Lung (tissue), 12 donors: ENCODE measurements around the gene SLC49A3. TPM values are rescaled to one million over a fixed set of nuclear protein-coding genes. Genes with fewer than 3 reads are reported as not detected.

ENCODE experiments used
- ATAC-seq: fragments of 200-7000 bp; cut with Tn5 transposase; one replicate; pipeline ENCODE4 v1.9.1; 2020; ENCODE audit warnings: moderate number of reproducible peaks; ENCODE audit not compliant: insufficient read depth, low FRiP score
- DNase-seq, 3 donors: peaks; one replicate each; pipeline ENCODE4 v3.0.0-alpha.2; 2013 to 2017
- H3K27ac ChIP-seq, 2 donors: one replicate each; pipeline ENCODE4 v1.5.1; 2013; ENCODE audit warnings: mild to moderate bottlenecking in 2 of 2, moderate library complexity in 2 of 2, control low read depth in 1 of 2, inconsistent platforms in 1 of 2, low read depth in 1 of 2, low read length in 1 of 2
- H3K27me3 ChIP-seq, 3 donors: one replicate each; pipeline ENCODE4 v1.5.1; 2013; ENCODE audit warnings: low read length in 2 of 3; ENCODE audit not compliant: control insufficient read depth in 3 of 3, insufficient read depth in 3 of 3
- H3K36me3 ChIP-seq, 4 donors: one replicate each; pipeline ENCODE4 v1.5.1; 2013; ENCODE audit warnings: low read length in 4 of 4, mild to moderate bottlenecking in 1 of 4, moderate library complexity in 1 of 4; ENCODE audit not compliant: control insufficient read depth in 4 of 4, insufficient read depth in 4 of 4
- H3K4me1 ChIP-seq, 5 donors: one replicate each; pipeline ENCODE4 v1.5.1; 2013; ENCODE audit warnings: low read length in 5 of 5, mild to moderate bottlenecking in 2 of 5, moderate library complexity in 1 of 5; ENCODE audit not compliant: control insufficient read depth in 5 of 5, insufficient read depth in 5 of 5
- H3K4me3 ChIP-seq: one replicate; pipeline ENCODE4 v1.5.1; 2013; ENCODE audit warnings: mild to moderate bottlenecking, control low read depth, moderate library complexity
- H3K9ac ChIP-seq, 2 donors: one replicate each; pipeline ENCODE4 v1.5.1; 2013; ENCODE audit warnings: low read length in 2 of 2, control low read depth in 1 of 2; ENCODE audit not compliant: insufficient read depth in 1 of 2
- H3K9me3 ChIP-seq, 4 donors: one replicate each; pipeline ENCODE4 v1.5.1; 2013; ENCODE audit warnings: low read length in 3 of 4, mild to moderate bottlenecking in 1 of 4, moderate library complexity in 1 of 4; ENCODE audit not compliant: control insufficient read depth in 4 of 4, insufficient read depth in 3 of 4
- WGBS, 2 donors: extraction: QIAGEN DNeasy Blood & Tissue Kit; methylation state at CpG; one replicate each; pipeline ENCODE4 v1.1.7; 2013; 5-methylcytosine and 5-hydroxymethylcytosine counted together
- polyA plus RNA-seq, 2 donors: library from polyadenylated mRNA; stranded (reverse); fragments of 200-250 nt; gene quantifications; one replicate each; pipeline ENCODE4 v1.2.1, GENCODE V29; 2013
- total RNA-seq, 2 donors: library from RNA; depleted of rRNA in 1 of 2; stranded (reverse); fragments of >200 nt in 1 of 2; gene quantifications; one replicate each; pipeline ENCODE4 v1.2.1, GENCODE V29; 2014 to 2021
- TF ChIP-seq, protein P1 (sequence below): IDR thresholded peaks from 2 replicates; pipeline ENCODE4 v1.5.1; 2012; ENCODE audit warnings: mild to moderate bottlenecking; ENCODE audit errors: control extremely low read depth, extremely low read depth
- donor health status: control.
- donor health status: control.
- donor health status: Bipolar disorder and iron deficiency.
- donor health status: healthy.
- donor health status: DM: yes; HTN: yes; CAD: no.

Gene SLC49A3
- total and polyA plus RNA-seq, 4 donors: 8.2 to 35.1 (median 17.7) TPM

GRCh38 chr4:657834-658667 is 30.9 kb downstream of the SLC49A3 start:
- TF ChIP-seq, protein P1, sequence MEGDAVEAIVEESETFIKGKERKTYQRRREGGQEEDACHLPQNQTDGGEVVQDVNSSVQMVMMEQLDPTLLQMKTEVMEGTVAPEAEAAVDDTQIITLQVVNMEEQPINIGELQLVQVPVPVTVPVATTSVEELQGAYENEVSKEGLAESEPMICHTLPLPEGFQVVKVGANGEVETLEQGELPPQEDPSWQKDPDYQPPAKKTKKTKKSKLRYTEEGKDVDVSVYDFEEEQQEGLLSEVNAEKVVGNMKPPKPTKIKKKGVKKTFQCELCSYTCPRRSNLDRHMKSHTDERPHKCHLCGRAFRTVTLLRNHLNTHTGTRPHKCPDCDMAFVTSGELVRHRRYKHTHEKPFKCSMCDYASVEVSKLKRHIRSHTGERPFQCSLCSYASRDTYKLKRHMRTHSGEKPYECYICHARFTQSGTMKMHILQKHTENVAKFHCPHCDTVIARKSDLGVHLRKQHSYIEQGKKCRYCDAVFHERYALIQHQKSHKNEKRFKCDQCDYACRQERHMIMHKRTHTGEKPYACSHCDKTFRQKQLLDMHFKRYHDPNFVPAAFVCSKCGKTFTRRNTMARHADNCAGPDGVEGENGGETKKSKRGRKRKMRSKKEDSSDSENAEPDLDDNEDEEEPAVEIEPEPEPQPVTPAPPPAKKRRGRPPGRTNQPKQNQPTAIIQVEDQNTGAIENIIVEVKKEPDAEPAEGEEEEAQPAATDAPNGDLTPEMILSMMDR: no peak
- DNase-seq (peak in 1 of 3 donors; percentile 26), ATAC-seq (no peak)
- H3K27me3 ChIP-seq: peaks cover 0 to 24% (median 0%) of the 10 kb centered on the region in 3 donors
- no peak overlapping the region for H3K9ac ChIP-seq
- peaks cover 0 to 7% (median 0%) of the 10 kb centered on the region in 4 donors for H3K9me3 ChIP-seq
- H3K36me3 ChIP-seq: peaks cover 0 to 4% (median 0%) of the 10 kb centered on the region in 4 donors
- H3K4me3 ChIP-seq: no peak overlapping the region
- 81 to 87% methylated on average over 22 to 27 of the region's 27 CpGs for WGBS, 2 donors
- H3K4me1 ChIP-seq: peaks cover 0 to 4% (median 0%) of the 10 kb centered on the region in 5 donors
- no peak overlapping the region for H3K27ac ChIP-seq

DNA sequence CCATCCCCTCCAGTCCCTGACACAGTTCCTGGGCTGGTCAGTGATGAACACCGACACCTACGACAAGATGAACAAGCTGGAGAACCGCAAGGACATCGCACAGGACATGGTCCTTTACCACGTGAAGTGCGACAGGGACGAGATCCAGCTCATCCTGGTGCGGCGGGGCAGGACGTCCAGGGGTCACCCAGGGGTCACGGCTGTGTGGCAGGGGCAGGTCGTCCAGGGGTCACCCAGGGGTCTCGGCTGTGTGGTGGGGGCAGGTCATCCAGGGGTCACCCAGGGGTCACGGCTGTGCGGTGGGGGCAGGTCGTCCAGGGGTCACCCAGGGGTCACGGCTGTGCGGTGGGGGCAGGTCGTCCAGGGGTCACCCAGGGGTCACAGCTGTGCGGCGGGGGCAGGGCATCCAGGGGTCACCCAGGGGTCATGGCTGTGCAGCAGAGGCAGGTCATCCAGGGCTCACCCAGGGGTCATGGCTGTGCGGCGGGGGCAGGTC is 31.6 kb downstream of the SLC49A3 start:
- 83 to 86% methylated on average over 23 of the region's 23 CpGs for WGBS, 2 donors
- Histone ChIP-seq H3K4me3 (no peak overlapping the region), H3K27me3 (peaks cover 0 to 24% (median 3%) of the 10 kb centered on the region in 3 donors), H3K4me1 (no peaks in the 10 kb centered on the region), H3K9me3 (peaks cover 0 to 7% (median 0%) of the 10 kb centered on the region in 4 donors), H3K9ac (no peak overlapping the region), H3K36me3 (peaks cover 0 to 4% (median 0%) of the 10 kb centered on the region in 4 donors), H3K27ac (no peak overlapping the region)
- ATAC-seq (no peak), DNase-seq (peak in 1 of 3 donors; percentile 31)
- TF ChIP-seq, protein P1: no peak

- Histone ChIP-seq H3K27me3 (peaks cover 0 to 31% (median 3%) of the 10 kb centered on the region in 3 donors), H3K4me1 (no peaks in the 10 kb centered on the region), H3K9me3 (peaks cover 0 to 7% (median 0%) of the 10 kb centered on the region in 4 donors), H3K9ac (no peak overlapping the region), H3K27ac (no peak overlapping the region), H3K4me3 (no peak overlapping the region), H3K36me3 (peaks cover 0 to 4% (median 0%) of the 10 kb centered on the region in 4 donors)
- TF ChIP-seq, protein P1: no peak
- 75 to 83% methylated on average over 57 to 58 of the region's 58 CpGs for WGBS, 2 donors
- ATAC-seq (no peak), DNase-seq (peak in 1 of 3 donors; percentile 14)
Observed at GRCh38 chr4:656436-657337, 32.3 kb downstream of the SLC49A3 start.
